Measurements from ENCODE around the gene DNAJB6. TPM values are rescaled to one million over a fixed set of nuclear protein-coding genes. Genes with fewer than 3 reads are reported as not detected.

DNAJB6 gene
- total RNA-seq, 1 donor from 2014 or later, result 172 TPM

- Mint-ChIP-seq H3K36me3 (peaks cover 2% of the 10 kb centered on the region), H3K4me3 (no peak overlapping the region), H3K4me1 (peaks cover 81% of the 10 kb centered on the region), H3K9me3 (peaks cover 17% of the 10 kb centered on the region), H3K27me3 (ENCODE audit: insufficient read depth, low read depth) (peaks cover 15% of the 10 kb centered on the region), H3K27ac (peak overlapping the region; percentile 97)
- no peak for TF ChIP-seq CTCF (IDR thresholded peaks at IDR 0.05)
- TF ChIP-seq EZH2 (IDR thresholded peaks at IDR 0.05), result no peak
- TF ChIP-seq EZH2phosphoT487 (IDR thresholded peaks at IDR 0.05), result no peak
- no peaks in the 10 kb centered on the region for H3K9me3 ChIP-seq (ENCODE audit: low read depth)
- peaks cover 6% of the 10 kb centered on the region for H3K27me3 ChIP-seq
- no peak overlapping the region for H3K4me3 ChIP-seq
- H3K4me1 ChIP-seq, result peaks cover 11% of the 10 kb centered on the region
- H3F3A ChIP-seq (ENCODE audit: low read depth), result peaks cover 11% of the 10 kb centered on the region
- DNase-seq (ENCODE audit: low spot score), result no peak
- H3K4me2 ChIP-seq, result no peak overlapping the region
- H3K9ac ChIP-seq, result no peak overlapping the region
- no peaks in the 10 kb centered on the region for H4K20me1 ChIP-seq (ENCODE audit: low read depth)
- no peak overlapping the region for H2AFZ ChIP-seq (replicated peaks)
- H3K27ac ChIP-seq, result no peak overlapping the region
- no peaks in the 10 kb centered on the region for H3K79me2 ChIP-seq (ENCODE audit: low read depth)
- H3K36me3 ChIP-seq, result no peaks in the 10 kb centered on the region
Measured at GRCh38 chr7:157459966-157460365, 123.2 kb downstream of the DNAJB6 start.

GRCh38 chr7:157460721-157461120, 123.9 kb downstream of the DNAJB6 start:
- Histone ChIP-seq H3K79me2 (ENCODE audit: low read depth) (no peaks in the 10 kb centered on the region), H2AFZ (replicated peaks) (no peak overlapping the region), H3K27me3 (peaks cover 13% of the 10 kb centered on the region), H3K4me3 (no peak overlapping the region), H3K4me1 (peaks cover 19% of the 10 kb centered on the region), H3K4me2 (no peak overlapping the region), H3K9me3 (ENCODE audit: low read depth) (no peaks in the 10 kb centered on the region), H3F3A (ENCODE audit: low read depth) (peaks cover 18% of the 10 kb centered on the region), H4K20me1 (ENCODE audit: low read depth) (no peaks in the 10 kb centered on the region), H3K9ac (no peak overlapping the region), H3K36me3 (no peaks in the 10 kb centered on the region), H3K27ac (no peak overlapping the region)
- Mint-ChIP-seq H3K4me3 (no peak overlapping the region), H3K27me3 (ENCODE audit: insufficient read depth, low read depth) (peaks cover 15% of the 10 kb centered on the region), H3K27ac (peak overlapping the region; percentile 88), H3K36me3 (peaks cover 2% of the 10 kb centered on the region), H3K9me3 (peaks cover 12% of the 10 kb centered on the region), H3K4me1 (peaks cover 88% of the 10 kb centered on the region)
- DNase-seq (ENCODE audit: low spot score), result no peak
- TF ChIP-seq EZH2 (IDR thresholded peaks at IDR 0.05) (no peak), EZH2phosphoT487 (IDR thresholded peaks at IDR 0.05) (no peak), CTCF (IDR thresholded peaks at IDR 0.05) (no peak)

GRCh38 chr7:157461573-157462418, 125.0 kb downstream of the DNAJB6 start:
- peaks cover 24% of the 10 kb centered on the region for H3K27me3 ChIP-seq
- peaks cover 17% of the 10 kb centered on the region for H3K27me3 Mint-ChIP-seq (ENCODE audit: insufficient read depth, low read depth)
- no peaks in the 10 kb centered on the region for H4K20me1 ChIP-seq (ENCODE audit: low read depth)
- H2AFZ ChIP-seq (replicated peaks), result no peak overlapping the region
- TF ChIP-seq EZH2phosphoT487 (IDR thresholded peaks at IDR 0.05) (no peak), CTCF (IDR thresholded peaks at IDR 0.05) (no peak), EZH2 (IDR thresholded peaks at IDR 0.05) (no peak)
- H3K27ac Mint-ChIP-seq, result peak overlapping the region; percentile 99
- peaks cover 6% of the 10 kb centered on the region for H3K9me3 Mint-ChIP-seq
- no peaks in the 10 kb centered on the region for H3K79me2 ChIP-seq (ENCODE audit: low read depth)
- no peaks in the 10 kb centered on the region for H3K36me3 Mint-ChIP-seq
- no peak overlapping the region for H3K27ac ChIP-seq
- H3K4me1 ChIP-seq, result peaks cover 22% of the 10 kb centered on the region
- H3K9me3 ChIP-seq (ENCODE audit: low read depth), result no peaks in the 10 kb centered on the region
- no peaks in the 10 kb centered on the region for H3K36me3 ChIP-seq
- H3K4me3 ChIP-seq, result no peak overlapping the region
- DNase-seq (ENCODE audit: low spot score), result no peak
- H3K9ac ChIP-seq, result no peak overlapping the region
- H3K4me3 Mint-ChIP-seq, result peak overlapping the region; percentile 29
- H3F3A ChIP-seq (ENCODE audit: low read depth), result peaks cover 21% of the 10 kb centered on the region
- no peak overlapping the region for H3K4me2 ChIP-seq
- peaks cover 90% of the 10 kb centered on the region for H3K4me1 Mint-ChIP-seq

All from neural progenitor cell (in vitro differentiated cells).